Tibial nerve (tissue), 3 donors: Measurements from ENCODE around the gene EYA3.

Experiments
- CTCF ChIP-seq, 5 experiments: fragments of 200-600 bp in 3 of 5; fragments of 450-650 bp in 2 of 5; sonication (generic) in 3 of 5; IDR thresholded peaks; one replicate each; pipeline ENCODE4 v1.5.1; 2016 to 2019; ENCODE audit warnings: antibody characterized with exemption in 5 of 5, mild to moderate bottlenecking in 3 of 5, moderate library complexity in 2 of 5
- POLR2A ChIP-seq, 2 donors: fragments of 450-650 bp; IDR thresholded peaks; one replicate each; pipeline ENCODE4 v1.6.1; 2017; ENCODE audit warnings: antibody characterized with exemption in 2 of 2, mild to moderate bottlenecking in 2 of 2, moderate library complexity in 2 of 2

DNA sequence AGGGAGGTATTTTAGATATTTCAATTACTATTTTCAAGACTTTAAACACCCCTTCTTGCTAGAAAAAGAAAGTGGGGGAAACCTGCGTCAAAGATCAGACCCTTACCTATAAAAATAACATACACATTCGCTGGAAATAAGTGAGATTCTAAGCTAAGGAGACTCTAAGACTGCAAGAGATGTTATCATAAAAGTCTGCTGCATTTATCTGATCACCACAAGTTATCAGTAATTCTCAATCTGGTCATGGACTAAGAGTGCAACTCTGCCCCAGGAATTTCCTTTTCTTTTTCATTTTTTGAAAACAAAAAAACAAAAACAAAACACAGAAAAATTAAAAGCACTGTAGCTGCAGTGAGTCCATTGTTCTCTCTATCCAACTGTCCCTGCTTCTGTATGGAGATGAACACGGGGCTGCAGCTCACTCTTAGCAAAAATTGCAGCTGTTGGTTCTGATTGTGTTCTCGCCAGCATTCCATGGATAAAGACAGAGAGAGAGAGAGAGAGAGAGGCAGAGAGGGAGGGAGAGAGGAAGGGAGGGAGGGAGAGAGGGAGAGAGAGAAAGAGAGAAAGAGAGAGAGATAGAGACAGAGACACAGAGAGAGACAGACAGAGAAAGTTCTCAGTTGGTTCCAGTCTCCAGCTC, 114.5 kb downstream of the EYA3 start:
- TF ChIP-seq CTCF (IDR thresholded peaks at IDR 0.05) (no peak), POLR2A (IDR thresholded peaks at IDR 0.05) (no peak)
